CD4-positive, alpha-beta T cell treated with Interferon alpha-2 for 1 hour (primary cell): ENCODE measurements around the gene NFIC.

Source experiments
- DNase-seq, 2 donors: peaks; one replicate each; pipeline ENCODE4 v3.0.0-alpha.2; 2020 to 2022

The NFIC gene

DNA sequence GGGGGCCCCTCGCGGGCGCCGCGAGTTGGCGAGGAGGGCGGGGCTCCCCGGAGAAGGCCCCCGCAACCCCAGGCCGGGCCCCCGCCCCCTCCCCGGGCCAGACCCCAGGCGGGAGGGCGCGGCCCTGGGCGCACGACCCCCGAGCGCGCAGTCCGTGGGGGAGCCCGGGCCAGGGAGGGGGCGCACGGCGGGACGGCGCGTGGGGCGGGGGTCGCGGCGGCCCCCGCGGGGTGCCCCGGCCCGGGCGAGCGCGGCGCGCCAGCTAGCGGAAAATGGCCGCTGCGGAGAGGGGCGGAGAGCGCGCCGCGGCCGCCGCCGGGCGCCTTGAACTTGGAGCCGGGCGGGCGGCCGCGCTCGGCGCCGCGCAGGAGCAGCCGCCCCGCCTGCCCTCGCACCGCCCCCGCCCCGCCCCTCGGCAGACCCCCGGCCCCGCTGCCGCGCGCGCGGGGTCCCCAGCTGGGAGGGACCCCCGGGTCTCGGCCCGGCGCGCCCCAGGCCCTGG is 6.4 kb upstream of the NFIC start:
- peak in 1 of 2 donors; percentile 43 for DNase-seq

DNA sequence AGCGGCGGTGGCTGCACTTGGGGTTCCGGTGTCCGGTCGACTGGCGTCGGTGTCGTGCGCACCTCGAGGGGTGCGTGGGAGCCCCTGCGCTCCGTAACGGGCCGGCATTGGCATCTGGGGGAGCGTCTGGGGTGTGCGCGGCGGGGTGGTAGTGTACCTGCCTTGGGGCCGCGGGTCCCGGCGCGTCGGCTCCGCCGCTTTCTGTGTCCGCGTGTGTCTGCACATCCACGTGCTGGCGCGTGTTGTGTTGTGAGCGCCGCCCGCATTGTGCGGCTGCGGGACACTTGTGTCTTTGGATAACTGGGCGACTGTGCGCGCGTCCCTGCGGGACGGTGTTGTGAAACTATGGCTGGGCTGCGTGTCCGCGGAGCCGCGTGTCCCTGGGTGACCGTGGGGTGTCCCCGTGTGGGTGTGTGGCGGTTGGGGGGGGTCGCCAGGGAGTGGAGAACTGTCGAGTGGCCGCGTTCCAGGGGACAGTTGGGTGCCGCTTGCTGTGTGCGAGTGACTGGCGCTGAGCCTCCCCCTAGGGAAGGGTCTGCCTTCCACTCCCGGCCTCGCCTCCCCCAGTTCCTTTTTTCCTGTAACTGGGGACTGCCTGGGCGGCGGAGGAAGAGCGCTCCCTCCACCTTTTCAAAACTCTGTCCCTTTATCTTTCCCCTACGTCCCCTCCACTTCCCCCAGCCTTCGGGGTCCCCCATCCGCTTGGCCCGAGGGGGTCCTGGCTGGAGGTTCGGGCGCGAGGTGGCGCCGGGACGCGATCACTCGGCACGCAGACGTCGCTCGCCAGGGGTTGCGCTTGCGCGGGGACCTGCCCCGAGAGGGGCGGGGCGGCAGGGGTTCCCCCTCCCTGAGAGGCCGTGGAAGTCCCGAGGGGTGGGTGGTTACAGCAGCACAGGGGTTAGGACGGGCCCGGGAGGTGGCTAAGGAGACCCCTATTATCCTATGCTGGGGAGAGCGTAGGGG is 5.7 kb upstream of the NFIC start:
- DNase-seq: peak; percentile 72 to 78

DNA sequence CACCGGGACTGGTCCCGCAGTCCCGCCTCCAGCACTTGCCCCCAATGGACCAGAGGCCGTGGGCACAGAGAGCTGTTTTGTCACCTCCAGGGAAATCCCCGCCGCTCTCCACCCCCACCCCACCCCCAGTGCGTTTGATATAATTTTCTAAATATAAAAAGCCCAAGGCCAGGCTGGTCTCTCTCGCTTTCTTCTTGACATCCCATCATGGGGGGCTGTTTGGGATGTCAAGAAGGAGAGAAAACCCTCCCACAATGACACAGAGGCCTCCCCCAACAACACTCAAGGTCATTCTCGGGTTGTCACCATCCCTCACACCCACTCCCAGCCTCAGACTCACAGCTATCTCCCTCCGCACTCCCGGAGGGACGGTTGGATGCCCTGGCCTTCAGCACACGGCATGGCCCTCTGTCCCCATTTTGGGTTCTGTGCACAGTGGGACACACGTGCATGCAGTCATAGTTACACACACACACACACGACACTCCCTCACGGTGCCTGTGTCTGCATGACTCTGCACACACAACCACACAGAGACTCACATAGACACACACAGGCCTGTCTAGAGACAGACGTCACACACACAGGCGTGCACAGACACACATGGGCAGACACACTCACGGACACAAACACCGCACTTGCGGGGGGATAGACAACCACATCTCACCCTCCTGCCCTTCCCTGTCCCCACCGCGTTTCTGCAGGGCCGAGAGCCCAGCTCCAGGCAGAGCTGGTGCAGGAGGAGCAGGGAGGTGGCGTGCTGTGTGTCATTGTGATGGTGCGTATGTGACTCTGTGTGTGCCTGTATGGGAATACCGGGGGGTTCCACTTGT is 4.8 kb upstream of the NFIC start:
- no peak for DNase-seq

DNA sequence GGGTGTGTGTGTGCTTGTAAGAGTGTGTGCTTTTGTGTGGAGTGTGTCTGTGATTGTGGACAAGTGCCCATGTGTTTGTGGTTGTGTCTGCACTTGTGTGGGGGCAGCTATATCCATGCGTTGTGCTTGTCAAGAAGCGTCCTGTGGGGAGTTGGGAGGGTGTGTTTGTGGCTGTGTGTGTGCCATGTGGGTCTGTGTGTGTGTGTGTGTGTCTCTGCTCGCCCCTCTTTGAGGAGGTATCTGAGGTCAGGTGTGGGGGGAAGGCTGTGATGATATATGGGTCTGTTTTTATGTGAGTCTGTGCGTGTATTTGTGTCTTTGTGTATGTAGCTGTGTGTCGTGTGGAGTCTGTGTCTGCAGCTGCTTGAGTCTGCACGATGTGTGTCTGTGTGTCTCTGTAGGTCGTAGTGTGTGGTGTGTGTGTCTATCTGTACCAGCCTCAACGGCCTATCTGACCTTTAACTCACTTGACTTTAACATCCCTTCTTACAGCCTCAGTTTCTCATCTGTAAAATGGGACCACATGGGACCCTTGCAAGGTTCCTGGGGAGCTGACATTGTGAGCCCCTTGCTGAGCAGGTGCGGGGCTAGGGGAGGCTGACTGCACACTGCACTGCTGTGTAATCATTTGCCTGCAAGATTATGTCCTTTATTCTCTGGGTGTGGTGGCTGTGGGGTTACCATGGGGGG is 4.0 kb upstream of the NFIC start:
- DNase-seq: no peak

DNA sequence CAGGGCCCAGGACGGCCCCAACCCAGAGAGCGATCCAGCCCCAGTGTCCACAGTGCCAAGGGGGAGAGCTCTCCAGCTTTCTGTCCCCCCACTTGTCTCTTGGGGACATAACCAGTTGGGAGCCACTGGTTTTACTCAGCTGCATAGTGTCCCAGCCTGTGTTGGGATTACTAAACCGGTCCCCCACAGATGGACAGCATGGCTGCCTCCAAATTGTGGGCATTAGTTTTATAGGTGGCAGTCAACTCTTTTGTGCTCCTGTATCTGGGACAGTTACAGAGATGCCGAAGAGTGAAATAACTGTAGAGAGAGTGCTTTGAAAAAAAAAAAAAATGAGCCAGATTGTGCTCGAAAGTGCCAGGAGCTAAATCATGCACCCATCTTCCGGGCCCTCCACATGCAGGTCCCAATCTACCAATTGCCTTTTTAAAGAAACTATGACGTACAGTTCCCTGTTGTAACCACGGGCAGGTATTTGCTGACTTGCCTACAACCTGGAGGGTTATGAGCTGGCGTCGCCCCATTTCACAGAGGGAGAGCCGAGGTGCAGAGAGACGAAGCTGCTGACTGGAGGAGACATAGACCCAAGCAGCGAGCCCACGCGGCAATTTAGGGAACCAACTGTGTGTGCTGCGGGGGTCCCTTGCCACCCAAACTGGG is 2.4 kb upstream of the NFIC start:
- no peak for DNase-seq

DNA sequence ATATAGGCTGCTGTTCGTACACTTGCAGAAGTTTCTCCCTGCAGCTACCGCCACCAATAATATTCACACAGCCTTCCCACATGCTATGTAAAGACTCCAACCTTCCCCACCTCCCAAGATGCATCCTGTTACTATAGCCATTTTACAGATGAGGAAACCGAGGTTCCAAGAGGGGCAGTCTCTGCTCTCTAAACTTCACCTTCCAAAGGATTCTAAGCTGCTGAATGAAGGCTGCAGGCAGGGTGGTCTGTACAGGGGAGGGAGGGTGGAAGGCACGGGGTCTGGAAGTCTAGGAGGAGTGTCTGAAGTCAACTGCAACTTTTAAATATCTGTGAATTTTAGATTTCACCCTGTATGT is 1.9 kb upstream of the NFIC start:
- DNase-seq: no peak

DNA sequence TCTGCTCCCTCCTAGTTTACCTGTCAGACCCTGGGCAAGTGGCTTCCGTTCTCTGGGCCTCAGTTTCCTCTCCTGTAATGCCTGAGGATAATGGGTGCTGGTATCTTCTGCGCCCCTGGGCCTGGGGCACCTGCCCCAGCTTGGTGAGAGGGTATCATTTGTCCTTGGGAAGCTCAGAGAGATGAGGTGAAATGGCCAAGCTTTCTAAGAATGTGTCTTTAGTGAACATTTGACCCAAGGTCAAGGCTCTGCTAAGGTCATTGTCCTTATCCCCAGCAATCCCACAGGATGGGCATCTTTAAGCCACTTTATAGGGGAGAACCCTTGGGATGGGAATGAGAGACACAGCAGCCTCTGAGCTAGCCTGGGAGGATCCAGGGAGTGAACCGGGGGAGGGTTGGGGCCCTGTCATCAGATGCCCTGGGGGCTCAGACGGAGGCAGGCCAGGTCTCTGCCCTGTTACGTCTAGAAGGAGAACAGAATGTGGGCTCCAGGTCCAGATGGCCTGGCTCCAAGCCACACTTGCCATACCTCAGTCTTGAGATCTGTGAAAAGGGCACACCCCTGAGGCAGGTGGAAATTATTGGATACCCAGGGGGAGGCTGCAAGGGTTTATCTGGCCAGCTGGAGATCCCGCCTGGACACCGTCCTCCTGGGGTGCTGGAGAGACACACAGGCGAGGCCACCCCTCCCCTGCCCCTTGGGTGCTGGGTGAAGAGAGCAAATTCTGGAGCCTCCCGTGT is 1.1 kb upstream of the NFIC start:
- DNase-seq: no peak

DNA sequence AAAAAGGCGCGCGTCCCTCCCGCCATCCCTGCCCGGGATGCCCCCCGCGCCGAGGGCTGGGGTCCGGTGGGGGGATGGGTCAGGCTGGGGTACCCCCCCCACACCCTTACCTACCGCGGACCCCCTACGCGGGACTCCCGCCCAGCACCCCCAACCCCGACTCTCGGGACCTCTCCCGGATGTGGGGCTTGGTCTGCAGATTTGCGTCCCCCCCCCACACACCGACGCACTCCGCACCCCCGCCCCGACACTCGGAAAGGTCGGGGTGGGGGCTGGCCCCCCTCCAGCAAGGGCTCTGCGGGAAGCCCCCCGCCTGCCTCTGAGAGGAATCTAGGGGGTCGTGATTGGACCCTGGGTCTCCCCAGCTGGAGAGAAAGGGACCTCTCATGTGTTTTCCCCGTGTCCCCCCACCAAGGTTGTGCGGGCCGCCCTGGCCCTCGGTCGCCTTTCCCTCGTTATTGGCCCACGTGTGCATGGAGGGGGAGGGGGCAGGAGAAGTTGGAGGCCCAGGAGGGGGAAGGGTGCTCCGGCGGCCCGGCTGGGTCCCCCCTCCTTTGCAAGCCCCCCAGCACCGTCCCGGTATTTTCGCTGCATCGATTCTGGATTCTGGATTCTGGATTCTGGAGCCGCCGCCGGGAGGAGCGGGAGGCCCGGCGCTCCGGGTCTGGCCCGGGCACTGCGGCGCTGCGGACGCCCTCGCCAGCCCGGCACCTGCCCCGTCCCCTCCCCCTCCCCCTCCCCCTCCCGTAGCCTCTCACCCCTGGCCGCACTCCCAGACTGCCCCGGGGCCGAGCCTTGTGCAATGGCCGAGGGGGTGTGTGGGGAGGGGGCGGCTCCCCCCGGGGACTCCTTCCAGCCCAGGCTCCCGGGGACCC is 607 bp downstream of the NFIC start:
- no peak for DNase-seq

DNA sequence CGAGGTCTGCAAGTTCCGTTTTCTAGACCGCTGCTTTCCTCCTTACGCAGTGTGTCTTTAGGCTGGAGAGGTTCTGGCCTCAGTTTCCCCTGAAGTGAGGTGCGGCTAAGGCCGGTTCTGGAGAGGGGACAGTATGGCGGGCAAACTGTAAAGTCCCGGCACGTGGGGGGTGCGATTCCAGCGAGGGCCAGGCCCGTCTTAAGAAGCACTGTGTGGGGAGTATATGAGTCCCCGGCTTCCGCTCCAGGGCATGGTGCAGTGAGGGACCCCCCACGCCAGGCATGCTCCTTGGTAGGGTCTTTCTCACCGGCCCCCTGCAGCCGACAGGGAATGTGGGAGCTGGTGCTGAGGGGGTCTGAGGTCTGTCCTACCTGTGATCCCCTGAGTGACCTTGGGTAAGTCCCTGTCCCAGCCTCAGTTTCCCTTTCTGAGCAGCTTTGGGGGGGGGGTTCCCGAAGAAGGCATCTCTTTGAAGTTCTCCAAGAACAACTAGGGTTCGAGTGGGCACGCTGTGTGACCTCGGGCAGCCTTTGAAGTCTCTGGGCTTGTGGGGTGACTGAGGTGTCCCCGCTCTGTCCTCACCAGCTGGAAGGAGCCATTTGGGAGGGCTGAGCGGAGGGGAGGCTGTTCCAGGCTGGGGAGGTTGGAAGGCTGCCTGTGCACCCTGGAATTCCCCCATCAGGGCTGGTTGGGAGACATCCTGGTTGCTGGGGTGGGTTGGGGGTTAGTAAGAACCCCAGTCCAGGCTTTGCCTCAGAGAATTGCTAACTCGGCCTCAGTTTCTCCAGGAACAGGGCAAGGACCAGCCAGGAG is 1.5 kb downstream of the NFIC start:
- no peak for DNase-seq

DNA sequence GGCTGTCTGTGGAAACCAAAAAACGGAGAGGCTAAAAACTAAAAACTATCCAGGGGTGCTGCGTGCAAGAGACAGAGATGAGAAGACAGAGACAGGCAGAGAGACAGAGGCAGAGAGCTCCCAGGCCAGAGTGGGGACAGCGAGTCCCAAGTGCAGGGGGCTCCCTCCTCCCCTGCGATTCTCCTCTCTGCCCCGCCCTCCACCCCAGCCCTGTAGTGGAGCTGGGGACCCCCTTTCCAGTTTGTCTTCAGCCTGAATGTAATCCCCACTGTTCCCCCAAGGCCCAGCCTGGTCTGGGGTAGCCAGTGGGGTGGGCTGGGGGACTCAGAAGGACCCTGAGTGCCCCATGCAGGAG is 2.0 kb downstream of the NFIC start:
- no peak for DNase-seq

DNA sequence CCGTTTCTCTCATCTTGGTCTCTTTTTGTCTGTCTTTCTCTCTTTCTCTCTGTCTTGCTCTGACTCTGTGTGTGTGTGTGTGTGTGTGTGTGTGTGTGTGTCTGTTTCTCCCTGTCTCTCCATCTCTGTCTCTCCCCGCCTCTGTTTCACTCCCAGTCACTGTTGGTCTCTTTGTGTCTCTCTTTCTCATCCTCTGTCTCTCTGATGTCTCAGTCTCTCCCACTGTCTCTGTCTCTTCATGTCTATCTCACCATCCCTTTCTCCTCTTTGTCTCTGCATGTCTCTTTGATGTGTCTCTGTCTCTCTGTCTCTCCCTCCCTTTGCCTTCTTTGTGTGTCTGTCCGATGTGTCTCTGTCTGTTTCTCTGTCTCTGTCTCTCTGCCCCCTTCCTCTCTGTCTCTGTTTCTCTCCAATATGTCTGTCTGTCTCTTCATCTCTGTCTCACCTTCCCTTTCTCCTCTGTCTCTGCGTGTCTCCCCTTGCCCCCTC is 2.5 kb downstream of the NFIC start:
- DNase-seq: no peak

DNA sequence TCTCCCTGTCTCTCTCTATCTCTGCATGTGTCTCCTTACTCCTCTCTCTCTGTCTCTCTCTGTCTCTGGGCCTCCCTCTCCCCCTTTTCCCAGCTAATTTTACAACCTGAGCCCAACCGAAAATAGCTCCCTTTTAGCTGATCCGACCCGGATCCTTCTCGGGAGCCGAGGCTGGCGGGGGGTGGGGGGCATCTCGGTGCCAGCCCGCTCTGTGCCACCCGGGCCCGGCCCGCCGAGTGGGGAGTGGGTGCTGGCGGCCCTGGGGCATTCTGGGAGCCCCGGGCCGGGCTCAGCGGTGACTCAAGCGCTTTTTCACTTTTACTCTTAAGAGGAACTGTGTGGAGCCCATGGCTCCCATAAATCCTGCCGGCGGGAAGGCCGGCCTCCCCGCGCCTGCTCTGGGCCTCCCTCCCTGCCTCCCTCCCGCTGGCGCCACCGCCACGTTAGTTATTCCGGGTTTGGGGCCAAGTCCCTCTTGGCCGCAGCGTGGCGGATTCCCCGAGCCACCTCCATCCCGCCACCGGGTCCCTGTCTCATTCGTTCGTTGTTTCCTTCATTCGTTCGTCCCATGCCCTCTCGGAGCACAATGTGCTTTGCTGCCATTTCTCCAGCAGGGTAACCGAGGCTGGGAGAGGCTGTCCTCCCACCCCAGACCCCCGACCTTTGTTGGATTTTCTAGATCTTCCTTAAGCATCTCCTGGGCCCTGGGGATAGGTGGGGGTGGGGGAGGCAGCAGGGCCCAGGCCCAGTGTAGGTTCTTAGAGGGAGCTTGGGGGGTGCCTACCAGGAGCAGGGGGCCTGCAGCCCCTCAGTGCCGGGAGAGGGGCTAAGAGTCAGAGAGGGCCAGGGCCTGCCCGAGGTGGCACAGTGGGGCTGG is 3.2 kb downstream of the NFIC start:
- no peak for DNase-seq

DNA sequence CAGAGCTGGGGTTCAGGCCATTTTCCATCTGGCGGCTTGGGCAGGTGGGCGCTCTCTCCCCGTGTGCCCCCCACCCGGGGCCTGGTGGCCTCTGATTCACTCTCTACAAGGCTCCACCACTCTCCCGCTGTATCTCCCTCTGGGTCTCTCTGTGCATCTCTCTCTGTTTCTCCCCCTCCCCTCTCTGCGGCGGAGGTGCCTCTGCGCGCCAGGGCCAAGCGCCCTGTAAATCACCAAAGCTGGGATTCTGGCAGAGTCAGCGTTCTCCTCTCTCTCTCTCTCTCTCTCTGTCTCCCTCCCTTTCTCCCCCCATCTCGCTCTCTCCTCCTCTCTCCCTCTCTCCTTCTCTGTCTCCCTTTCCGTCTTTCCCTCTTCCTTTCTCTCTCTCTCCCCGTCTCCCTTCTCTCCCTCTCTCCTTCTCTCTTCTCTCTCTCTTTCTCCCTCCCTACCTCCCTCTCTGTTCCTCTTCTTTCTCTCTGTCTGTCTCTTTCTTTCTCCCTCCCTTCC is 3.9 kb downstream of the NFIC start:
- DNase-seq: no peak

DNA sequence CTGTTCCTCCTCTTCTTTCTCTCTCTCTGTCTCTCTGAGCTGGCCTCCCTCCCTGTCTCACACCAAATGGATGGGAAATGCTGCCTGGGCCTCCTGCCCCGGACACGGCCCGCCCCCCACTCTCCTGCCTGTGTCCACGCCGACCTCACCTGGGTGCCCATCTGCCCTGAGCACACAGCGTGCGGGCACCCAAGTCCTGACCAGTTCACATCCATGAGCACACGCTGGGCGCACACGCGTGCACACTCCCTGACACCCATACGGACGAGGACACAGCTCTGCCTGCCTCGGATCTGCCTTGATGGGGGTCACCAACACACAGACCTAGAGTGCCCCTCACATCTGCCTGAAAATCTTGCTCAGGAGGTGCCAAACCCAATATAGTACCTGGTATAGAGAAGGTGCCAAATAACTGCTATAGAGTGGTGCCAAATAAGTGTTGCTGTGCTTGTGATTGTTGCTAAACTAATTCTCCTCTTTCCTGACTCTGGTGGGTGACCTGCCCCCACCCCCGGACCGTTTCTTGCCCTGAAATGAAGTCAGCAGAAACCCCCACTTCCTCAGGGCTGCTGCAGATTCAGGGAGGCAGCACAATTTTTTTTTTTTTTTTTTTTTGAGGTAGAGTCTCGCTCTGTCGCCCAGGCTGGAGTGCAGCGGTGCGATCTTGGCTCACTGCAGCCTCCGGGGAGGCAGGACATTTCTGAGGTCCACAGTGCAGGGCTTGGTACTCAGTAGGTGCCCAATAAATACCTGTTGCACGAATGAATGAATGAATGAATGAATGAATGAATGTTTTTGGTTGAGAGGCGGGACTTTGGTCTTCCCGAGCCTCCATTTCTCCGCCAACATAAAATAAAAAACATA is 4.6 kb downstream of the NFIC start:
- no peak for DNase-seq

DNA sequence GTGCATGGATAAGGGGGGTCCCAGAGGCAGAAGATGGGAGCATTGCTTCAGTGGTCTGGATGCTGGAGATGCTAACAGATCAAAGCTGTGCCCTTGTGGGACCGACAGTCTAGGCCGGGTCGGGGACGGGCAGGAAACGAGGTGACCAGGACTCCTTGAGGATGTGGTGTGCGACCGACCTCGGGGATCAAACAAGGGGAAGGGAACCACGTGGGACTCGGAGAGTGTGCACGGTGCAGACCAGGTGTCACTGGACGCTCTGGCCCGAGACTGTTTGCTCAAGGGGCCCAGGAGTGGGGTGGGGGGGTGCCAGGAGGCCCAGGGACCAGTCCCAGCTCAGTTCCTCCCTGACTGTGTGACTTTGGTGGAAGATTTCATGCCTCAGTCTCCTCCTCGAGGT is 6.0 kb downstream of the NFIC start:
- no peak for DNase-seq

DNA sequence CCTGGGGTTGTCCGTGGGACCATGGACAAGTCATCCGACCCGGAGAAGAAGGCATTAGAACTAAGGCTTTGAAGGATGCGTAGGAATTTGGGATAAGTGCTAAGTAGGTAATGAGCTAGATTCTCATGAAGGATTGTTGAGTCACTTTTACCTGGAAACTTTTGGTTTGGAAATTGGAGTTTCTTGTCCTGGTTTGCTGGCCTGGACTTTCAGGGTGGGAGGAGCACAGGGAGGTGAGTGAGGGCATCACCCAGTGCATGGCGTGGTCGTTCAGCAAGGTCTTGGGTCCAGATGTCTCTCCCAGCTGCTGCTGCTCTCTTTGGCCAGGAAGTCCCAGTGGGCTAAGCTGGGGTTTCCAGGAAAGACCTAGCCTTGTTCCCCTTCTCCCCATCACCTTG is 7.6 kb downstream of the NFIC start:
- DNase-seq: no peak

DNA sequence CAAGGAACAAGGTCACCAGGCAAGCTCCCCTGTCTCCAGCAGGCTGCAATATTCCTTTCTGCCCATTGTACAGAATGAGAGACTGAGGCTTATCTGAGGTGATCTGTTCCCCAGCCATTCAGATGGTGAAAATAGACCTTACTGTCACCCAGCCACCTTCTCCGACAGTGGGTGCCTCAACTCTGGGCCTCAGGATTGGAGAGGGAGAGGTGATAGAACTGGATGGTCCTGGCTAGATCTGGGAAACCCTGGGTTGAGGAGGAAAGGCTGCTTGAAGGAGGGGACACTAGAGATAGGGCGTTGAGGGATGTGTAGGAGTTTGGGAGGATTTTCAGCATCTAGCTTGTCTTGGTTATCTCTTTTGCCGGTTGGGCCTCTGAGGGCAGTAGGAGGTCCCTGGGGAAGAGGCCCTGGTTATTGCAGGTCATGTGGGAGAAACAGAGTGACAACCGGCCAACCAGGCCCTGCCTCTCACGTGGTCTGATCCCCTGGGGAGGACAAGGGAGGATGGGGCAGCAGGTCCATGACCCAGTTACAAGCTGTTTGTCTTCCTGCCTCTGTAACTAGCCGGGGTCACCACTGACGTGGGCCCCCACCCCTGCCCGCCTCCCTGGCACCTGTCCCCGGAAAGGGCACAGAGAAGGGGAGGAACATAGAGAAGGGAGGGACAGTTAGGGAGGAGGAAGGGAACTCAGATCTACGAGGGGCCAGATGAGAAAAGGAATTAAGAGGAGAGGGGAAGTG is 8.2 kb downstream of the NFIC start:
- DNase-seq: no peak
